ENCODE measurements around the gene FSTL4. TPM values are rescaled to one million over a fixed set of nuclear protein-coding genes. Genes with fewer than 3 reads are reported as not detected.

FSTL4 gene
- total RNA-seq, 2 donors from 2014 or later = 0.32 to 0.89 TPM

- Histone ChIP-seq H3K36me3 (no peaks in the 10 kb centered on the region), H3K27me3 (no peaks in the 10 kb centered on the region), H3K9me3 (no peaks in the 10 kb centered on the region), H3K4me3 (no peak overlapping the region), H3K9ac (ENCODE audit: low read depth in 2 of 2, low read length in 2 of 2) (no peak overlapping the region), H3K27ac (no peak overlapping the region), H3K4me1 (no peaks in the 10 kb centered on the region)
- no peak for TF ChIP-seq CTCF (IDR thresholded peaks at IDR 0.05)
- DNase-seq = no peak
- intact Hi-C loops (cut with DNase I) = no loop called here
Observed at GRCh38 chr5:133336969-133337410, 275.4 kb downstream of the FSTL4 start.

- Histone ChIP-seq H3K9ac (ENCODE audit: low read depth in 2 of 2, low read length in 2 of 2) (no peak overlapping the region), H3K27me3 (no peaks in the 10 kb centered on the region), H3K9me3 (no peaks in the 10 kb centered on the region), H3K27ac (no peak overlapping the region), H3K36me3 (no peaks in the 10 kb centered on the region), H3K4me1 (no peaks in the 10 kb centered on the region), H3K4me3 (no peak overlapping the region)
- DNase-seq = no peak
- intact Hi-C loops (cut with DNase I) = no loop called here
- TF ChIP-seq CTCF (IDR thresholded peaks at IDR 0.05) = no peak
Observed at GRCh38 chr5:133336121-133336968, 276.0 kb downstream of the FSTL4 start.

GRCh38 chr5:133334796-133335639, 277.3 kb downstream of the FSTL4 start:
- no peaks in the 10 kb centered on the region for H3K9me3 ChIP-seq
- H3K9ac ChIP-seq (ENCODE audit: low read depth in 2 of 2, low read length in 2 of 2) = no peak overlapping the region
- no peak overlapping the region for H3K27ac ChIP-seq
- no peak for TF ChIP-seq CTCF (IDR thresholded peaks at IDR 0.05)
- intact Hi-C loops (cut with DNase I) = no loop called here
- H3K27me3 ChIP-seq = no peaks in the 10 kb centered on the region
- no peaks in the 10 kb centered on the region for H3K36me3 ChIP-seq
- no peaks in the 10 kb centered on the region for H3K4me1 ChIP-seq
- no peak for DNase-seq
- H3K4me3 ChIP-seq = no peak overlapping the region

GRCh38 chr5:133333326-133334150, 278.8 kb downstream of the FSTL4 start:
- TF ChIP-seq CTCF (IDR thresholded peaks at IDR 0.05) = no peak
- Histone ChIP-seq H3K4me1 (no peaks in the 10 kb centered on the region), H3K36me3 (no peaks in the 10 kb centered on the region), H3K27me3 (no peaks in the 10 kb centered on the region), H3K9ac (ENCODE audit: low read depth in 2 of 2, low read length in 2 of 2) (no peak overlapping the region), H3K27ac (no peak overlapping the region), H3K4me3 (no peak overlapping the region), H3K9me3 (no peaks in the 10 kb centered on the region)
- DNase-seq = no peak
- intact Hi-C loops (cut with DNase I) = no loop called here

GRCh38 chr5:133332439-133333024, 279.8 kb downstream of the FSTL4 start:
- no peak for DNase-seq

More at GRCh38 chr5:133332439-133333024, 279.8 kb downstream of the FSTL4 start:
- no peak overlapping the region for H3K9ac ChIP-seq (ENCODE audit: low read depth in 2 of 2, low read length in 2 of 2)
- no peaks in the 10 kb centered on the region for H3K27me3 ChIP-seq
- intact Hi-C loops (cut with DNase I) = no loop called here
- no peaks in the 10 kb centered on the region for H3K4me1 ChIP-seq
- no peaks in the 10 kb centered on the region for H3K36me3 ChIP-seq
- H3K9me3 ChIP-seq = no peaks in the 10 kb centered on the region
- no peak overlapping the region for H3K27ac ChIP-seq
- no peak for TF ChIP-seq CTCF (IDR thresholded peaks at IDR 0.05)
- H3K4me3 ChIP-seq = no peak overlapping the region

Data from colonic mucosa (tissue), 4 donors.